RWPE1 (cell line): Measurements from ENCODE around the gene SCART1.
"Not testable (repeated sequence)": the region's sequence is repeated elsewhere in the genome, so short reads cannot be mapped to it uniquely, and the experiment has no call there.

Source experiments
- CTCF ChIA-PET: fragments of 350-600 bp; sonication (Branson Sonifier 250); formaldehyde crosslinking; extraction: SDS; loops from one replicate; lab custom pipeline; 2021; lab: Yijun Ruan, JAX
- POLR2A ChIA-PET: fragments of 400-600 bp; formaldehyde crosslinking; extraction: SDS; loops from one replicate; lab custom pipeline; 2020; ENCODE audit warnings: antibody characterized with exemption; ENCODE audit not compliant: low non-redundant PET; lab: Yijun Ruan, JAX
- DNase-seq: peaks from one replicate; pipeline ENCODE4 v3.0.0; 2012; ENCODE audit warnings: low spot score
- H3K27ac ChIP-seq: fragments of 450-650 bp; 2 replicates; pipeline ENCODE4 v1.5.1; 2017
- TF ChIP-seq, protein P1 (sequence below): fragments of 450-650 bp; conservative IDR thresholded peaks from 2 replicates; pipeline ENCODE4 v1.5.1; 2017; ENCODE audit warnings: low read depth, mild to moderate bottlenecking

SCART1 gene

DNA sequence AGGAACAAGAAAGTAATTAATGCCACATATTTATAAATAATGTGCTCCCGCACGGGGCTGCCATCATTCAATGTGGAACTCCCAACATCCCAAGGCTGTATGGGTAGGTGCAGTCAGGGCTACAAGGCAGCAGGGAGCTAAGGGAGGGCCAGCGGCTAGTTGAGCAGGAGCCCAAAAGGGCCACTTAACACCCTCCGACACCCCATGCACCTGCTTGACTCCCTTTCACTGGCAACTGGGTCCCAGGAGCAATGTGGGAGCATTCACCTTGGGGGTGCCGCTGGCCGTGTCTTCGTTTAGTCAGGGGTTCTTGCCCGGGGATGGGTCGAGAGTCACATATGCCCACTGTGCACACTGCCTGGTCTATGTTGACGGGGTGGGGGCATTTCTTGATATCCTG, 27.9 kb downstream of the SCART1 start:
- ChIA-PET POLR2A (no interaction called here), CTCF (no interaction called here)
- DNase-seq = no peak
- TF ChIP-seq, protein P1, sequence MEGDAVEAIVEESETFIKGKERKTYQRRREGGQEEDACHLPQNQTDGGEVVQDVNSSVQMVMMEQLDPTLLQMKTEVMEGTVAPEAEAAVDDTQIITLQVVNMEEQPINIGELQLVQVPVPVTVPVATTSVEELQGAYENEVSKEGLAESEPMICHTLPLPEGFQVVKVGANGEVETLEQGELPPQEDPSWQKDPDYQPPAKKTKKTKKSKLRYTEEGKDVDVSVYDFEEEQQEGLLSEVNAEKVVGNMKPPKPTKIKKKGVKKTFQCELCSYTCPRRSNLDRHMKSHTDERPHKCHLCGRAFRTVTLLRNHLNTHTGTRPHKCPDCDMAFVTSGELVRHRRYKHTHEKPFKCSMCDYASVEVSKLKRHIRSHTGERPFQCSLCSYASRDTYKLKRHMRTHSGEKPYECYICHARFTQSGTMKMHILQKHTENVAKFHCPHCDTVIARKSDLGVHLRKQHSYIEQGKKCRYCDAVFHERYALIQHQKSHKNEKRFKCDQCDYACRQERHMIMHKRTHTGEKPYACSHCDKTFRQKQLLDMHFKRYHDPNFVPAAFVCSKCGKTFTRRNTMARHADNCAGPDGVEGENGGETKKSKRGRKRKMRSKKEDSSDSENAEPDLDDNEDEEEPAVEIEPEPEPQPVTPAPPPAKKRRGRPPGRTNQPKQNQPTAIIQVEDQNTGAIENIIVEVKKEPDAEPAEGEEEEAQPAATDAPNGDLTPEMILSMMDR = no peak
- no peak overlapping the region for H3K27ac ChIP-seq

DNA sequence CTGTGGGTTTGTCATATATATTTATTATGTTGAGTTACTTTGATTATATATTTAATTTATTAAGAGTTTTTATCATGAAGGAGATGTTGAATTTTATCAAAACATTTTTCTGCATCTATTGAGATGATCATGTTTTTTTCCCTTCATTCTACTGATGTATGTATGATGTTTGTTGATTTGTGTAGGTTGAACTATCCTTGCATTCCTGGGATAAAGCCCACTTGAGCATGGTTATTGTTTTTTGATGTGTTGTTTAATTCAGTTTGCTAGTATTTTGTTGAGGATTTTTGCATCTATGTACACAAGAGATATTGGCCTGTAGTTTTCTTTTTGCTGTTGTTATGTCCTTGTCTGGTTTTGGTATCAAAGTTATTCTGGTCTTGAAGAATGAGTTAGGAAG, 31.1 kb downstream of the SCART1 start:
- no peak overlapping the region for H3K27ac ChIP-seq
- CTCF ChIA-PET = interaction anchor here (0.6 to 0.8 kb wide), 2 partner anchors 19 to 123 kb away, joined by 4 to 8 read pairs; no protein-coding TSS in a partner anchor
- no peak for DNase-seq
- POLR2A ChIA-PET = no interaction called here
- TF ChIP-seq, protein P1 = no peak

DNA sequence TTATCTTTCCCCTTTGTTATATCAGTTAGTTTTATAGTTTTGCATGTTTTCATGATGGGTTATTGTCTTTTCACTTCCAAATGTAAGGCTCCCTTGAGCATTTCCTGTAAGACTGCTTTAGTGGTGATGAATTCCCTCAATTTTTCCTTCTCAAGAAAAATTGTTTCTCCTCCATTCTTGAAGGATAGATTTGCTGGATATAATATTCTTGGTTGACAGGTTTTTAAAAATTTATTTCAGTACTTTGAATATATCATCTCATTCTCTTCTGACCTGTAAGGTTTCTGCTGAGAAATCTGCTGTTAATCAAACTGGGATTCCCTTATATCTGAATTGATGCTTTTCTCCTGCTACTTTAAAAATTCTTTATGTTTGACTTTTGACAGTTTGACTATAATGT, 33.3 kb downstream of the SCART1 start:
- TF ChIP-seq, protein P1 = no peak
- DNase-seq = no peak
- POLR2A ChIA-PET = no interaction called here
- H3K27ac ChIP-seq = no peak overlapping the region
- CTCF ChIA-PET = no interaction called here

DNA sequence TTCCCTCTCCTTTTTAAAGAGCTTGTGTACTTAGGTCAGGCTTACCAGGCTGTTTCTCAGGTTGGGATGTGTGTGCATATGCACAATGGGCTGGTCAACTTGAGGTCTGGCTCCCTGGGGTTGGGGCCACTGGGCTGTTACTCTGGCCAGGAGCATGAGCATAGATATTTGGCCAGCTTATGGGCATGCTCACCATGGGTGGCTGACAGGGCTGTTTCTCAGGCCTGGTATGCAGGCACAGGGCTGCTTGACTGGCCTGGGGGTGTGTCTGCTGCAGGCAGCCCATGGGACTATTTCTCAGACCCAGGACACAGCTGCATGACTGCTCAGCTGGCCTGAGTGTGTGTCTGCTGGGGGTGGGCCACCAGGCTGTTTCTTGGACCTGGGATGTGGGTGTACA, 34.6 kb downstream of the SCART1 start:
- CTCF ChIA-PET = no interaction called here
- H3K27ac ChIP-seq = no peak overlapping the region
- TF ChIP-seq, protein P1 = no peak
- POLR2A ChIA-PET = no interaction called here
- DNase-seq = no peak

DNA sequence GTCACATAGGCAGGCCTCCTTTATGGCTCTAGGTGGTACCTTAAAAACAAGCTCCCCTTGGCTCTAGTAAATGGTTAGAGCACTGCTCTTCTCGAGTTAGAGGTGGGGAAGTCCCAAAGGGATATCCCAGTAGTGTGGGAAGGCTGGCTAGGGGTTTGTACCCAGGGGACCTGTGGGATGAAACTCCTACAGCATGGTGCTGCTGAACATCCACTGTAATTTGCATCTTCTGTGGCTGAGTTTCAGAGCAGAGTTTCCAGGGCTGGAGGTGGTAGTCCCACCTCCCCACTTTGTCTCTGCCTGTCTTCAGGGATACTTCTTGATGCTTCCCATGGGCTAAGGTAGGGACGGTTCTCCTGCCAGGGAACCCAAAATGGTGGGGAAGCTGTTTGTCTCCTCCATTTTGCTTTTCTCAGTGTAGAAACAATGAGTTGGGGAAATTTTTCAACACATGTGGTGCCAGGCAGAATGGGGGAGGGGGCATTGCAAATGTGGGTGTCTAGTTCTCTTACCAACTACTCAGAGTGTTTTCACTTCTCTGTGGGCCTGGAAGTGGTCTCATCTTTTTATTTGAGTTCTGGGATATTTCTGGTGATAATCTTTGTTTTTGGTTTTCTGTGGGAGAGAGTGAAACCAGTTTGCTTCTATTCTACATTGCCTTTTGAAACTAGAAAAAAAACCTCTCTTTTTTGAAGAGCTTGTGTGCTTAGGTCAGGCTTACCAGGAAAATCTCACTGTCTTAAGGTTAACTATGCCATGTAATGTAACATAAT, 36.3 kb downstream of the SCART1 start:
- no peak for DNase-seq
- TF ChIP-seq, protein P1 = no peak
- no peak overlapping the region for H3K27ac ChIP-seq
- ChIA-PET CTCF (no interaction called here), POLR2A (no interaction called here)

DNA sequence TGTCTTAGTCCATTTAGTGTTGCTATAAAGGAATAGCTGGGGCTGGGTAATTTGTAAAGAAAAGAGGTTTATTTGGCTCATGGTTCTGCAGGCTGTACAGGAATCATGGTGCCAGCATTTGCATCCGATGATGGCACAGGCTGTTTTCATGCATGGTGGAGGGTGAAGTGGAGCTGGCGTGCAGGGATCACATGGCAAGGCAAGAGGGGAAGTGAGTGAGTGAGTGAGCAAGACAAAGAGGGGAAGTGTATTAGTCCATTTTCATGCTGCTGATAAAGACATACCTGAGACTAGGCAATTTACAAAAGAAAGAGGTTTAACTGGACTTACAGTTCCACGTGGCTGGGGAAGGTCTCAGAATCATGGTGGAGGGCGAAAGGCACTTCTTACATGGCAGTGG, 39.8 kb downstream of the SCART1 start:
- H3K27ac ChIP-seq, DNase-seq, CTCF ChIA-PET, POLR2A ChIA-PET: not testable (repeated sequence)

DNA sequence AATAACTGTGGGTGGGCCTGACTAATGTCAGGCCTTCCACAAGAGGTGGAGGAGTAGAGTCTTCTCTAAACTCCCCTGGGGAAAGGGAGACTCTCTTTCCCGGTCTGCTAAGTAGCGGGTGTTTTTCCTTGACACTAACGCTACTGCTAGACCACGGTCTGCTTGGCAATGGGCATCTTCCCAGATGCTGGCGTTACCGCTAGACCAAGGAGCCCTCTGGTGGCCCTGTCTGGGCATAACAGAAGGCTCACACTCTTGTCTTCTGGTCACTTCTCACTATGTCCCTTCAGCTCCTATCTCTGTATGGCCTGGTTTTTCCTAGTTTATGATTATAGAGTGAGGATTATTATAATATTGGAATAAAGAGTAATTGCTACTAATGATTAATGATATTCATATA, 43.6 kb downstream of the SCART1 start:
- POLR2A ChIA-PET, DNase-seq: not testable (repeated sequence)
- CTCF ChIA-PET = interaction anchor here (0.6 to 1.3 kb wide), 2 partner anchors 32 to 168 kb away, joined by 3 to 4 read pairs; no protein-coding TSS in a partner anchor

DNA sequence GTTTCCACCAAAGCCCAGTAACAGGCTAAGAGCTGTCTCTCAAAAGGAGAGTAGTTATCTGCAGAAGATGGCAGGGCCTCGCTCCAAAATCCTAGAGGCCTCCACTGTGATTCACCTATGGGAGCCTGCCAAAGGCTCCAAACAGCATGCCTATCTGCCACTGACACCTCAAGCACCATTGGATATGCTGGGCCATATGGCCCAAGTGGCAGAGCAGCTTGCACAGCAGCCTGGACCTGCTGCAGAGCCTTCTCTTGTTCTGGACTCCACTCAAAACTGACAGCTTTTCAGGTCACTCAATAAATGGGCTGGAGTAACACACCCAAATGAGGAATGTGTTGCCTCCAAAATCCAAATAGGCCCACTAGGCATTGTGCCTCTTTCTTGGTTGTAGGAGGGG, 45.4 kb downstream of the SCART1 start:
- DNase-seq, CTCF ChIA-PET, POLR2A ChIA-PET, H3K27ac ChIP-seq: not testable (repeated sequence)

More for the DNA sequence above, 43.6 kb downstream of the SCART1 start:
- H3K27ac ChIP-seq = not testable (repeated sequence)

DNA sequence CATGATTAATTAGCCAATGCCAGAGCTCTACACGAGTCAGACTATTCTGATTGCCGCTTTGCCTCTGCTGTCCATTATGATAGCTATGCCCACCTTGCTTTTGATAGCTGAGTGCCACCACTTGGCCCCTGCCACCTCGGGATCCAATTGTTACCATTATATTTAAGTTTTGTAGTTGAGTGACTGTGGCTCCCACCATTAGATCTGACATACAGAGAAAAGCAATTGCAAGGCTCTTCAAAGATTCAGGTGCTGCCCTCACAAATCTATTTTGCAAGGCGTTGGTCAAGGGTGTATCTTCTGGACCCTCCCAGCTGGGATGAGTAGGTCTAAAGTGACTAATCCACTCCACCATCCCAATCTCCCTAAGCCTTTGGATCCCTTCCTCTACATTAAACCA, 47.2 kb downstream of the SCART1 start:
- DNase-seq, POLR2A ChIA-PET, H3K27ac ChIP-seq: not testable (repeated sequence)
- CTCF ChIA-PET = interaction anchor here (0.6 kb wide), 1 partner anchor 112 kb away, joined by 3 read pairs; no protein-coding TSS in a partner anchor
